Colonic mucosa (tissue), 4 donors: ENCODE results near the gene SOX13. TPM values are rescaled to one million over a fixed set of nuclear protein-coding genes. Genes with fewer than 3 reads are reported as not detected.

ENCODE experiments used
- DNase-seq: peaks from one replicate; pipeline ENCODE4 v3.0.0-alpha.2; 2020
- H3K27ac ChIP-seq: fragments of 200-600 bp; one replicate; pipeline ENCODE4 v1.8.0; 2021
- H3K27me3 ChIP-seq: fragments of 200-600 bp; one replicate; pipeline ENCODE4 v1.8.0; 2021
- H3K36me3 ChIP-seq: fragments of 200-600 bp; one replicate; pipeline ENCODE4 v1.8.0; 2021
- H3K4me1 ChIP-seq: fragments of 200-600 bp; one replicate; pipeline ENCODE4 v1.8.0; 2021; ENCODE audit warnings: mild to moderate bottlenecking
- H3K4me3 ChIP-seq: fragments of 200-600 bp; one replicate; pipeline ENCODE4 v1.8.0; 2021
- H3K9ac ChIP-seq, 2 donors: one replicate each; pipeline ENCODE4 v1.7.0; 2013; ENCODE audit warnings: control low read depth in 2 of 2, low read depth in 2 of 2, low read length in 2 of 2
- H3K9me3 ChIP-seq: fragments of 200-600 bp; one replicate; pipeline ENCODE4 v1.8.0; 2021
- intact Hi-C: fragments of 100-400 bp; cut with DNase I; formaldehyde crosslinking; loops from one replicate; pipeline ENCODE4 v1.14.1; 2022
- total RNA-seq, 2 donors: library from RNA; stranded (reverse); fragmentation: NEBNext Ultra II Directional in 1 of 2; extraction: Animal tissue kit (Norgen Biotek cat#: 25700) in 1 of 2; gene quantifications; one replicate each; pipeline ENCODE4 v1.2.1, GENCODE V29; 2021
- TF ChIP-seq, protein P1 (sequence below): fragments of 200-600 bp; IDR thresholded peaks from one replicate; pipeline ENCODE4 v1.8.0; 2022; ENCODE audit warnings: antibody characterized with exemption, mild to moderate bottlenecking
- donor health status: healthy.
- donor health status: DM: no; HTN: no; CAD: no.
- donor health status: DM: no; HTN: no; CAD: no.

Gene SOX13
- total RNA-seq, 2 donors from 2014 or later = 34.9 to 35.1 TPM

DNA sequence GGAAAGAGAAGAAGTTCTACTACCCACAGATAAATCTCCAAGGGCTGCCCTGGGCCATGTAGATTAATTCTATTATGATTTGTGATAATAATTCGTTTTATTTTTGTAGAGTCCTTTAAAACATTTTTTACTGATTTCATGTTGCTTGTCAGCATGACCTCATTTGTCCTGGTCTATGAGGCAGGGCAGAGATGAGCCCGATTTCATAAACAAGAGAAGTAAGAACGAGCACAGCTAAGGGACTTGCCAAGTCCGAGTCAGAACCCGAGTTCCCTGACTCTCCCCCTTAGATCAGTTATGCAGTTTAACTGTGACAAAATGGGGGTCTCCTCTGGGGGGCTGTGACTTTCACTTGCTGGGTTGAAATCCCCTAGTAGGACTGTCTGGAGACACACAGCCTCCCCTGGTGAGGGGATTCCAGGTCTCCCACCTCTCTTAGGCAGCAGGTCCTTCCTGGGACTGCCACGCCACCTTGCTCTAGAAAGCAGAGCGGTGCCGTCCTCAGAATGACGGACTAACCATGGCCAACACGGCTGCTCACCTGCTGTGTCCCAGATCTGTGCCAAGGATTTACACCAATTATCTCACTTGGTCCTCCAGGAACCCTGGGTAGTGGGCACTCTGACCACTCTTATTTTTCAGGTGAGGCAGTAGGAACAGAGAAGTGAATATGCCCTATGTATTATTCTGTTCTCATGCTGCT lies 31.0 kb upstream of the SOX13 start:
- H3K4me1 ChIP-seq = no peaks in the 10 kb centered on the region
- no peak overlapping the region for H3K4me3 ChIP-seq
- DNase-seq = no peak
- H3K9me3 ChIP-seq = no peaks in the 10 kb centered on the region
- H3K27me3 ChIP-seq = no peaks in the 10 kb centered on the region
- H3K36me3 ChIP-seq = no peaks in the 10 kb centered on the region
- no peak overlapping the region for H3K27ac ChIP-seq
- intact Hi-C loops = no loop called here
- no peak overlapping the region for H3K9ac ChIP-seq
- TF ChIP-seq, protein P1, sequence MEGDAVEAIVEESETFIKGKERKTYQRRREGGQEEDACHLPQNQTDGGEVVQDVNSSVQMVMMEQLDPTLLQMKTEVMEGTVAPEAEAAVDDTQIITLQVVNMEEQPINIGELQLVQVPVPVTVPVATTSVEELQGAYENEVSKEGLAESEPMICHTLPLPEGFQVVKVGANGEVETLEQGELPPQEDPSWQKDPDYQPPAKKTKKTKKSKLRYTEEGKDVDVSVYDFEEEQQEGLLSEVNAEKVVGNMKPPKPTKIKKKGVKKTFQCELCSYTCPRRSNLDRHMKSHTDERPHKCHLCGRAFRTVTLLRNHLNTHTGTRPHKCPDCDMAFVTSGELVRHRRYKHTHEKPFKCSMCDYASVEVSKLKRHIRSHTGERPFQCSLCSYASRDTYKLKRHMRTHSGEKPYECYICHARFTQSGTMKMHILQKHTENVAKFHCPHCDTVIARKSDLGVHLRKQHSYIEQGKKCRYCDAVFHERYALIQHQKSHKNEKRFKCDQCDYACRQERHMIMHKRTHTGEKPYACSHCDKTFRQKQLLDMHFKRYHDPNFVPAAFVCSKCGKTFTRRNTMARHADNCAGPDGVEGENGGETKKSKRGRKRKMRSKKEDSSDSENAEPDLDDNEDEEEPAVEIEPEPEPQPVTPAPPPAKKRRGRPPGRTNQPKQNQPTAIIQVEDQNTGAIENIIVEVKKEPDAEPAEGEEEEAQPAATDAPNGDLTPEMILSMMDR = no peak

DNA sequence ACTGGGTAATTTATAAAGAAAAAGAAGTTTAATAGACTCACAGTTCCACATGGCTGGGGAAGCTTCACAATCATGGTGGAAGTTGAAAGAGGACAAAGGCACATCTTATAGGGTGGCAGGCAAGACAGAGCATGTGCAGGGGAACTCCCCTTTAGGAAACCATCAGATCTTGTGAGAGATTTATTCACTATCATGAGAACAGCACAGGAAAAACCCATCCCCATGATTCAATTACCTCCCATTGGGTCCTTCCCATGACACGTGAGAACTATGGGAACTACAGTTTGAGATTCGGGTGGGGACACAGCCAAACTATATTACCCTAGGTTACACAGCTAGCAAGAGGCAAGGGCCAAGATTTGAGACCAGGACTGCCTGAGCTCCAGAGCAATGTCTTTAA lies 30.4 kb upstream of the SOX13 start:
- Histone ChIP-seq H3K4me3 (no peak overlapping the region), H3K27ac (no peak overlapping the region), H3K27me3 (no peaks in the 10 kb centered on the region), H3K9ac (no peak overlapping the region), H3K4me1 (no peaks in the 10 kb centered on the region), H3K36me3 (no peaks in the 10 kb centered on the region), H3K9me3 (no peaks in the 10 kb centered on the region)
- no peak for DNase-seq
- intact Hi-C loops = no loop called here
- TF ChIP-seq, protein P1 = no peak

GRCh38 chr1:204043680-204044079 lies 29.2 kb upstream of the SOX13 start:
- TF ChIP-seq, protein P1 = no peak
- H3K27me3 ChIP-seq = no peaks in the 10 kb centered on the region
- H3K4me1 ChIP-seq = no peaks in the 10 kb centered on the region
- no peak for DNase-seq
- H3K9ac ChIP-seq = no peak overlapping the region
- H3K4me3 ChIP-seq = no peak overlapping the region
- intact Hi-C loops = no loop called here
- no peaks in the 10 kb centered on the region for H3K36me3 ChIP-seq
- no peaks in the 10 kb centered on the region for H3K9me3 ChIP-seq
- no peak overlapping the region for H3K27ac ChIP-seq

GRCh38 chr1:204044448-204044847 lies 28.5 kb upstream of the SOX13 start:
- Histone ChIP-seq H3K27me3 (no peaks in the 10 kb centered on the region), H3K27ac (no peak overlapping the region), H3K9ac (no peak overlapping the region), H3K4me1 (no peaks in the 10 kb centered on the region), H3K36me3 (no peaks in the 10 kb centered on the region), H3K4me3 (no peak overlapping the region), H3K9me3 (no peaks in the 10 kb centered on the region)
- no peak for DNase-seq
- TF ChIP-seq, protein P1 = no peak
- intact Hi-C loops = no loop called here

- H3K4me3 ChIP-seq = no peak overlapping the region
- no peaks in the 10 kb centered on the region for H3K4me1 ChIP-seq
- H3K36me3 ChIP-seq = no peaks in the 10 kb centered on the region
- no peak overlapping the region for H3K27ac ChIP-seq
- no peaks in the 10 kb centered on the region for H3K27me3 ChIP-seq
- DNase-seq = no peak
- no peak overlapping the region for H3K9ac ChIP-seq
- intact Hi-C loops = no loop called here
- TF ChIP-seq, protein P1 = no peak
- H3K9me3 ChIP-seq = no peaks in the 10 kb centered on the region
Observed at GRCh38 chr1:204045430-204045829, 27.5 kb upstream of the SOX13 start.
